GM12878 (cell line): ENCODE data around the gene ERMARD. TPM values are rescaled to one million over a fixed set of nuclear protein-coding genes. Genes with fewer than 3 reads are reported as not detected.

Experiments
- ATAC-seq: fragments of 200-7000 bp; cut with Tn5 transposase; 3 replicates; pipeline ENCODE4 v1.9.1; 2020; ENCODE audit warnings: mild to moderate bottlenecking, moderate library complexity
- BruUV-seq: library from RNA; stranded (reverse); fragments of 400-500 nt; replicated peaks from 2 replicates; lab custom pipeline; 2021; lab: Mats Ljungman, UMichigan
- CTCF ChIA-PET: fragments of 300-600 bp; sonication (Branson Sonifier 250); formaldehyde crosslinking; extraction: SDS; loops from one replicate; lab custom pipeline; 2021; ENCODE audit warnings: inconsistent platforms; lab: Yijun Ruan, JAX
- POLR2A ChIA-PET: fragments of 350-600 bp; formaldehyde crosslinking; extraction: SDS; loops from one replicate; lab custom pipeline; 2021; ENCODE audit warnings: inconsistent platforms; lab: Charles Lee
- RAD21 ChIA-PET: fragments of 300-600 bp; sonication (Branson Sonifier 250); formaldehyde crosslinking; loops from one replicate; lab custom pipeline; 2023; ENCODE audit warnings: antibody characterized with exemption; ENCODE audit not compliant: unreplicated experiment; lab: Charles Lee
- SMC1A ChIA-PET: fragments of 300-600 bp; sonication (Branson Sonifier 250); formaldehyde crosslinking; loops from one replicate; lab custom pipeline; 2023; ENCODE audit not compliant: unreplicated experiment, uncharacterized antibody; lab: Charles Lee
- DNase-seq: peaks from one replicate; pipeline ENCODE4 v3.0.0-alpha.2; 2011; ENCODE audit warnings: low read depth, low spot score
- FAIRE-seq: peaks from 3 replicates; lab custom pipeline; 2011; peaks lifted over from hg19 to GRCh38; lab: Jason Lieb, UNC
- H2AFZ ChIP-seq: 2 replicates; pipeline ENCODE4 v1.6.0; 2011; ENCODE audit warnings: low read depth, low read length, control low read depth; ENCODE audit not compliant: control insufficient read depth
- H3K27ac ChIP-seq: 2 replicates; pipeline ENCODE4 v1.5.1; 2011; ENCODE audit warnings: control low read depth; ENCODE audit not compliant: control insufficient read depth, insufficient read depth
- H3K27me3 ChIP-seq, 2 experiments: replicated peaks in 1 of 2; 2 replicates each; pipeline versions ENCODE4 v1.6.0 to v1.6.1; 2011; ENCODE audit warnings: low read length in 1 of 2; ENCODE audit not compliant: control insufficient read depth in 2 of 2, insufficient read depth in 2 of 2
- H3K36me3 ChIP-seq, 2 experiments: 2 replicates each; pipeline ENCODE4 v1.5.1; 2011; ENCODE audit warnings: low read length in 1 of 2; ENCODE audit not compliant: control insufficient read depth in 2 of 2, insufficient read depth in 2 of 2
- H3K4me1 ChIP-seq: 2 replicates; pipeline ENCODE4 v1.6.1; 2011; ENCODE audit warnings: mild to moderate bottlenecking, low read length, moderate library complexity, mixed read lengths; ENCODE audit not compliant: control insufficient read depth, insufficient read depth
- H3K4me2 ChIP-seq: 2 replicates; pipeline ENCODE4 v1.6.0; 2011; ENCODE audit warnings: control low read depth; ENCODE audit not compliant: control insufficient read depth, insufficient read depth
- H3K4me3 ChIP-seq: fragments of 200-600 bp; sonication (generic); 2 replicates; pipeline ENCODE4 v1.5.1; 2016
- H3K79me2 ChIP-seq: 2 replicates; pipeline ENCODE4 v1.6.0; 2011; ENCODE audit warnings: low read length; ENCODE audit not compliant: control insufficient read depth, insufficient read depth
- H3K9ac ChIP-seq: 2 replicates; pipeline ENCODE4 v1.8.0; 2011; ENCODE audit warnings: low read length, control low read depth, mixed read lengths; ENCODE audit not compliant: control insufficient read depth, insufficient read depth
- H3K9me3 ChIP-seq: replicated peaks from 3 replicates; pipeline ENCODE4 v1.5.1; 2011; ENCODE audit warnings: mild to moderate bottlenecking, low read length; ENCODE audit not compliant: control insufficient read depth, insufficient read depth
- H4K20me1 ChIP-seq: 2 replicates; pipeline ENCODE4 v1.6.0; 2011; ENCODE audit not compliant: control insufficient read depth, insufficient read depth
- CHD1 ChIP-seq: IDR thresholded peaks from 2 replicates; pipeline ENCODE4 v1.6.1; 2012; ENCODE audit warnings: low read depth, low read length, improper control_type of control experiment
- CHD4 ChIP-seq: fragments of 200-600 bp; sonication (generic); IDR thresholded peaks from 2 replicates; pipeline ENCODE4 v1.6.1; 2016; ENCODE audit warnings: mild to moderate bottlenecking
- CREM ChIP-seq: IDR thresholded peaks from 2 replicates; pipeline ENCODE4 v1.6.1; 2014; ENCODE audit warnings: antibody characterized with exemption, low read depth
- ESRRA ChIP-seq: IDR thresholded peaks from 2 replicates; pipeline ENCODE4 v1.6.1; 2012; ENCODE audit warnings: mild to moderate bottlenecking, low read length, improper control_type of control experiment
- FOXK2 ChIP-seq: fragments of 450-650 bp; IDR thresholded peaks from 2 replicates; pipeline ENCODE4 v1.6.1; 2017; ENCODE audit warnings: mild to moderate bottlenecking, moderate library complexity
- HDGF ChIP-seq: fragments of 450-650 bp; IDR thresholded peaks from 2 replicates; pipeline ENCODE4 v1.6.1; 2016; ENCODE audit warnings: antibody characterized with exemption
- MYB ChIP-seq: fragments of 150-350 bp; IDR thresholded peaks from 2 replicates; pipeline ENCODE4 v1.6.1; 2014; ENCODE audit warnings: mild to moderate bottlenecking, low read depth, low read length, borderline replicate concordance
- NR2C1 ChIP-seq: fragments of 450-650 bp; IDR thresholded peaks from 2 replicates; pipeline ENCODE4 v1.6.1; 2017; ENCODE audit warnings: antibody characterized with exemption, mild to moderate bottlenecking, moderate library complexity
- RAD51 ChIP-seq: fragments of 450-650 bp; IDR thresholded peaks from 2 replicates; pipeline ENCODE4 v1.6.1; 2016; ENCODE audit warnings: moderate library complexity, mild to moderate bottlenecking, inconsistent platforms
- SREBF1 ChIP-seq: IDR thresholded peaks from 2 replicates; pipeline ENCODE4 v1.6.1; 2012; ENCODE audit warnings: mild to moderate bottlenecking, low read length
- STAT3 ChIP-seq: IDR thresholded peaks from 2 replicates; pipeline ENCODE4 v1.6.1; 2011; ENCODE audit warnings: low read depth, low read length, improper control_type of control experiment
- TCF12 ChIP-seq: IDR thresholded peaks from 2 replicates; pipeline ENCODE4 v1.6.1; 2011; ENCODE audit warnings: low read depth, mild to moderate bottlenecking, low read length
- TCF3 ChIP-seq: IDR thresholded peaks from 2 replicates; pipeline ENCODE4 v1.6.1; 2012; ENCODE audit warnings: low read depth, mild to moderate bottlenecking, low read length, borderline replicate concordance; ENCODE audit not compliant: insufficient read depth
- WGBS: methylation state at CpG from one replicate; pipeline ENCODE4 v1.1.6; 2016; ENCODE audit warnings: low lambda C conversion rate; ENCODE audit not compliant: insufficient replicate concordance, insufficient coverage; ENCODE audit errors: missing lambda C conversion rate; 5-methylcytosine and 5-hydroxymethylcytosine counted together
- in situ Hi-C: fragments of 300-500 bp; cut with MboI; formaldehyde crosslinking; loops from 9 replicates; pipeline ENCODE4 v1.14.3; 2018; ENCODE audit warnings: mixed read lengths
- intact Hi-C: fragments of 100-400 bp; cut with micrococcal nuclease; formaldehyde crosslinking; loops from one replicate; pipeline ENCODE4 v1.14.2; 2022; ENCODE audit not compliant: unreplicated experiment
- polyA plus RNA-seq, 11 experiments: library from polyadenylated mRNA; depleted of rRNA in 4 of 11; unstranded in 6 of 11; stranded (reverse) in 5 of 11; fragments of >200 nt; fragmentation: Nextera tagmentation in 4 of 11; fragmentation: Illumina TruSeq in 1 of 11; extraction: Ambion mirVana in 4 of 11; extraction: Trizol in 1 of 11; gene quantifications; 1 replicate in 1 of 11; 2 replicates in 10 of 11; pipeline versions ENCODE4 v1.2.1 to v1.2.3, GENCODE V29; 2011 to 2016; ENCODE audit warnings: inconsistent platforms in 2 of 11, missing spikeins in 2 of 11, low read depth in 1 of 11
- total RNA-seq, 4 experiments: library from RNA; depleted of rRNA in 3 of 4; stranded (reverse); fragments of >200 nt in 3 of 4; fragmentation: Illumina TruSeq in 1 of 4; extraction: Trizol in 1 of 4; gene quantifications; 2 replicates each; pipeline versions ENCODE4 v1.2.1 to v1.2.3, GENCODE V29; 2013 to 2021
- TF ChIP-seq, protein P1 (sequence below): IDR thresholded peaks from 2 replicates; pipeline ENCODE4 v1.6.1; 2011; ENCODE audit warnings: borderline replicate concordance, low read depth, mild to moderate bottlenecking, moderate library complexity, low read length; ENCODE audit not compliant: insufficient read depth, poor library complexity, severe bottlenecking
- TF ChIP-seq, protein P2 (sequence below): IDR thresholded peaks from 2 replicates; pipeline ENCODE4 v1.6.1; 2012; ENCODE audit warnings: low read depth, low read length, improper control_type of control experiment
- TF ChIP-seq, protein P3 (sequence below): fragments of 450-650 bp; IDR thresholded peaks from 2 replicates; pipeline ENCODE4 v1.6.1; 2016; ENCODE audit warnings: mild to moderate bottlenecking

Gene ERMARD
- total and polyA plus RNA-seq, 10 of the 15 experiments (the other 5 are each of a cell fraction or from before 2014, with no cell fraction given), result 24.4 to 63.3 (median 34.1) TPM

DNA sequence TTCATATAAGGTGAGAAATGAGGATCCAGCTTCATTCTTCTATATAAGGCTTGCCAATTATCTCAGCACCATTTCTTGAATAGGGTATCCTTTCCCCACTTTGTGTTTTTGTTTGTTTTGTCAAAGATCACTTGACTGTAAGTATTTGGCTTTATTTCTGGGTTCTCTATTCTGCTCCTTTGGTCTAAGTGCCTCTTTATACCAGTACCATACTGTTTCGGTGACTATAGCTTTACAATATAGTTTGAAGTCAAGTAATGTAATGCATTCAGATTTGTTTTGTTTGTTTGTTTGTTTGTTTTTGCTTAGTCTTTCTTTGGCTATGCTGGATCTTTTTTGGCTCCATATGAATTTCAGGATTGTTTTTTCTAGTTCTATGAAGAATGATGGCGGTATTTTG, 64.6 kb downstream of the ERMARD start:
- FAIRE-seq (no peak), ATAC-seq (no peak), DNase-seq (no peak)
- H3K36me3 ChIP-seq, result no peaks in the 10 kb centered on the region
- POLR2A ChIA-PET, result no interaction called here
- no peak overlapping the region for H3K27ac ChIP-seq
- no peaks in the 10 kb centered on the region for H3K4me1 ChIP-seq
- no peak overlapping the region for H3K4me2 ChIP-seq
- SMC1A ChIA-PET, result no interaction called here
- in situ Hi-C loops (no loop called here), intact Hi-C loops (no loop called here)
- no peaks in the 10 kb centered on the region; the same call in 2 of the 3 replicates for H3K9me3 ChIP-seq
- no peaks in the 10 kb centered on the region for H3K79me2 ChIP-seq
- H3K27me3 ChIP-seq, result no peaks in the 10 kb centered on the region
- no TSS peak for BruUV-seq
- CTCF ChIA-PET, result no interaction called here
- WGBS, result 0% methylated on average over 2 of the region's 2 CpGs
- TF ChIP-seq CREM, result no peak
- no peak for TF ChIP-seq FOXK2
- TF ChIP-seq, protein P1, sequence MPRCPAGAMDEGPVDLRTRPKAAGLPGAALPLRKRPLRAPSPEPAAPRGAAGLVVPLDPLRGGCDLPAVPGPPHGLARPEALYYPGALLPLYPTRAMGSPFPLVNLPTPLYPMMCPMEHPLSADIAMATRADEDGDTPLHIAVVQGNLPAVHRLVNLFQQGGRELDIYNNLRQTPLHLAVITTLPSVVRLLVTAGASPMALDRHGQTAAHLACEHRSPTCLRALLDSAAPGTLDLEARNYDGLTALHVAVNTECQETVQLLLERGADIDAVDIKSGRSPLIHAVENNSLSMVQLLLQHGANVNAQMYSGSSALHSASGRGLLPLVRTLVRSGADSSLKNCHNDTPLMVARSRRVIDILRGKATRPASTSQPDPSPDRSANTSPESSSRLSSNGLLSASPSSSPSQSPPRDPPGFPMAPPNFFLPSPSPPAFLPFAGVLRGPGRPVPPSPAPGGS, result no peak
- TF ChIP-seq NR2C1, result no peak
- no peak for TF ChIP-seq ESRRA
- no peak for TF ChIP-seq MYB
- no peak for TF ChIP-seq TCF3
- TF ChIP-seq CHD4, result no peak
- TF ChIP-seq, protein P2, sequence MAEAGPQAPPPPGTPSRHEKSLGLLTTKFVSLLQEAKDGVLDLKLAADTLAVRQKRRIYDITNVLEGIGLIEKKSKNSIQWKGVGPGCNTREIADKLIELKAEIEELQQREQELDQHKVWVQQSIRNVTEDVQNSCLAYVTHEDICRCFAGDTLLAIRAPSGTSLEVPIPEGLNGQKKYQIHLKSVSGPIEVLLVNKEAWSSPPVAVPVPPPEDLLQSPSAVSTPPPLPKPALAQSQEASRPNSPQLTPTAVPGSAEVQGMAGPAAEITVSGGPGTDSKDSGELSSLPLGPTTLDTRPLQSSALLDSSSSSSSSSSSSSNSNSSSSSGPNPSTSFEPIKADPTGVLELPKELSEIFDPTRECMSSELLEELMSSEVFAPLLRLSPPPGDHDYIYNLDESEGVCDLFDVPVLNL, result no peak
- TF ChIP-seq STAT3, result no peak
- TF ChIP-seq HDGF, result no peak
- TF ChIP-seq SREBF1, result no peak
- TF ChIP-seq RAD51, result no peak
- no peak for TF ChIP-seq TCF12
- TF ChIP-seq CHD1, result no peak
- TF ChIP-seq, protein P3, sequence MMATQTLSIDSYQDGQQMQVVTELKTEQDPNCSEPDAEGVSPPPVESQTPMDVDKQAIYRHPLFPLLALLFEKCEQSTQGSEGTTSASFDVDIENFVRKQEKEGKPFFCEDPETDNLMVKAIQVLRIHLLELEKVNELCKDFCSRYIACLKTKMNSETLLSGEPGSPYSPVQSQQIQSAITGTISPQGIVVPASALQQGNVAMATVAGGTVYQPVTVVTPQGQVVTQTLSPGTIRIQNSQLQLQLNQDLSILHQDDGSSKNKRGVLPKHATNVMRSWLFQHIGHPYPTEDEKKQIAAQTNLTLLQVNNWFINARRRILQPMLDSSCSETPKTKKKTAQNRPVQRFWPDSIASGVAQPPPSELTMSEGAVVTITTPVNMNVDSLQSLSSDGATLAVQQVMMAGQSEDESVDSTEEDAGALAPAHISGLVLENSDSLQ, result no peak
- no peak overlapping the region for H2AFZ ChIP-seq
- no peak overlapping the region for H3K9ac ChIP-seq
- H3K4me3 ChIP-seq, result no peak overlapping the region
- RAD21 ChIA-PET, result no interaction called here
- no peaks in the 10 kb centered on the region for H4K20me1 ChIP-seq
